HepG2 (cell line): ENCODE data around the gene IRX2.

Experiments
- BRD4 ChIP-seq: sonication (generic); formaldehyde crosslinking; IDR thresholded peaks from 2 replicates; pipeline ENCODE4 v1.4.0; 2020; ENCODE audit warnings: missing genetic modification reagents
- CEBPB ChIP-seq: IDR thresholded peaks from 2 replicates; pipeline ENCODE4 v1.6.1; 2011; ENCODE audit warnings: low read depth, low read length, improper control_type of control experiment, borderline replicate concordance
- CHD4 ChIP-seq: fragments of 200-600 bp; sonication (generic); IDR thresholded peaks from 2 replicates; pipeline ENCODE4 v1.7.0; 2017; ENCODE audit warnings: mild to moderate bottlenecking, low read length, borderline replicate concordance
- CTCF ChIP-seq: sonication (generic); formaldehyde crosslinking; IDR thresholded peaks from 2 replicates; pipeline ENCODE4 v1.5.0; 2020; ENCODE audit warnings: mild to moderate bottlenecking, missing genetic modification reagents, moderate library complexity
- MAFG ChIP-seq: sonication (generic); formaldehyde crosslinking; IDR thresholded peaks from 2 replicates; pipeline ENCODE4 v1.5.1; 2020; ENCODE audit warnings: mild to moderate bottlenecking, missing genetic modification reagents
- MATR3 ChIP-seq: sonication (generic); formaldehyde crosslinking; IDR thresholded peaks from 2 replicates; pipeline ENCODE4 v1.4.0; 2020; ENCODE audit warnings: missing genetic modification reagents
- MYC ChIP-seq: sonication (generic); formaldehyde crosslinking; IDR thresholded peaks from 2 replicates; pipeline ENCODE4 v1.9.0; 2021; ENCODE audit warnings: missing genetic modification reagents, borderline replicate concordance
- POLR2A ChIP-seq, 2 experiments: IDR thresholded peaks; 2 replicates each; pipeline ENCODE4 v1.6.1; 2011; ENCODE audit warnings: low read depth in 2 of 2, low read length in 2 of 2, mild to moderate bottlenecking in 1 of 2, moderate library complexity in 1 of 2; ENCODE audit not compliant: insufficient read depth in 1 of 2
- RAD21 ChIP-seq: fragments of 450-650 bp; formaldehyde crosslinking; IDR thresholded peaks from 2 replicates; pipeline ENCODE4 v1.5.0; 2020; ENCODE audit warnings: mild to moderate bottlenecking
- ZNF274 ChIP-seq: sonication (generic); formaldehyde crosslinking; IDR thresholded peaks from 2 replicates; pipeline ENCODE4 v1.5.1; 2020; ENCODE audit warnings: mild to moderate bottlenecking, missing genetic modification reagents

DNA sequence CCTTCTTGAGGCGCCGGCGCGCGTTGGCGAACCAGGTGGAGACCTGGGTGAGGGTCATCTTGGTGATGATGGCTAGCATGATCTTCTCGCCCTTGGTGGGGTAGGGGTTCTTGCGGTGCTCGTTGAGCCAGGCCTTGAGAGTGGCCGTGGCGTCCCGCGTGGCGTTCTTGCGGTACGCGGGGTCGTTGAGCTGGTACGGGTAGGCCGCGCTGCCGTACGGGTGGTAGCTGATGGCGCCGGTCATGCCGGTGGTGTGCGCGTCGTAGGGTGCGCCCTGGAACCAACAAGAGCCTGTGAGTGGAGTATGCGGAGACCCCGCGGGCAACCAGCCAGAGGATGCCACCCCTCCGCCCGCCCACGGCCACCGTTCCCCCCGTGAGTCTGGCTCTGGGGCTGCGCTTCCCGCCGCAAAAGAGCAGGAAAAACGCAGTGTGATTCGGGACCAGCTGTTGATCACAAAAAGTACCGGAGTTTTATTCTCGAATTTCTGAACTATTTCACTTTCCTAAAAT is 1.9 kb downstream of the IRX2 start:
- TF ChIP-seq CTCF (no peak), CHD4 (no peak), ZNF274 (CRISPR knock-in tag) (no peak), POLR2A (IDR thresholded peaks at IDR 0.05; ENCODE audit: insufficient read depth in 1 of 2, low read depth in 2 of 2, low read length in 2 of 2) (no peak), MYC (no peak), RAD21 (CRISPR knock-in tag) (no peak), BRD4 (CRISPR knock-in tag) (no peak), CEBPB (no peak), MATR3 (CRISPR knock-in tag) (no peak), MAFG (CRISPR knock-in tag) (no peak)
